ENCODE data around the gene CHAC1.
A peak's percentile ranks its signal among the peaks of the same experiment; 100 is the strongest.
"Not testable (repeated sequence)": the region's sequence is repeated elsewhere in the genome, so short reads cannot be mapped to it uniquely, and the experiment has no call there.

CHAC1 gene

GRCh38 chr15:40936709-40937666 is 16.3 kb upstream of the CHAC1 start:
- no peak for DNase-seq (ENCODE audit: insufficient read length, low spot score)
- no peak for FAIRE-seq

GRCh38 chr15:40937762-40938535 is 15.3 kb upstream of the CHAC1 start:
- DNase-seq (ENCODE audit: insufficient read length, low spot score) (peak; percentile 59), FAIRE-seq (no peak)

- FAIRE-seq (no peak), DNase-seq (ENCODE audit: insufficient read length, low spot score) (no peak)
Measured at GRCh38 chr15:40938536-40938870, 14.8 kb upstream of the CHAC1 start.

- FAIRE-seq (no peak), DNase-seq (ENCODE audit: insufficient read length, low spot score) (no peak)
Measured at GRCh38 chr15:40940296-40940801, 12.9 kb upstream of the CHAC1 start.

- no peak for FAIRE-seq
- DNase-seq (ENCODE audit: insufficient read length, low spot score): no peak
Measured at GRCh38 chr15:40941068-40941527, 12.2 kb upstream of the CHAC1 start.

GRCh38 chr15:40941528-40942336 is 11.5 kb upstream of the CHAC1 start:
- peak; percentile 76 for DNase-seq (ENCODE audit: insufficient read length, low spot score)
- FAIRE-seq: no peak

- DNase-seq (ENCODE audit: insufficient read length, low spot score) (no peak), FAIRE-seq (no peak)
Measured at GRCh38 chr15:40942337-40942854, 10.9 kb upstream of the CHAC1 start.

GRCh38 chr15:40942878-40943277 is 10.4 kb upstream of the CHAC1 start:
- no peak for FAIRE-seq
- DNase-seq (ENCODE audit: insufficient read length, low spot score): no peak

GRCh38 chr15:40943764-40944365 is 9.4 kb upstream of the CHAC1 start:
- no peak for DNase-seq (ENCODE audit: insufficient read length, low spot score)
- no peak for FAIRE-seq

GRCh38 chr15:40944510-40945296 is 8.6 kb upstream of the CHAC1 start:
- FAIRE-seq (no peak), DNase-seq (ENCODE audit: insufficient read length, low spot score) (no peak)

GRCh38 chr15:40948706-40949473 is 4.4 kb upstream of the CHAC1 start:
- FAIRE-seq (no peak), DNase-seq (ENCODE audit: insufficient read length, low spot score) (no peak)

- DNase-seq (ENCODE audit: insufficient read length, low spot score) (no peak), FAIRE-seq (no peak)
Measured at GRCh38 chr15:40949756-40950207, 3.5 kb upstream of the CHAC1 start.

GRCh38 chr15:40951764-40952163 is 1.5 kb upstream of the CHAC1 start:
- no peak for DNase-seq (ENCODE audit: insufficient read length, low spot score)
- FAIRE-seq: no peak

GRCh38 chr15:40952301-40952900 is 870 bp upstream of the CHAC1 start:
- FAIRE-seq (no peak), DNase-seq (ENCODE audit: insufficient read length, low spot score) (no peak)

- no peak for DNase-seq (ENCODE audit: insufficient read length, low spot score)
- no peak for FAIRE-seq
Measured at GRCh38 chr15:40953713-40954074, 423 bp downstream of the CHAC1 start.

GRCh38 chr15:40954158-40954848 is 1.0 kb downstream of the CHAC1 start:
- not testable (repeated sequence) for FAIRE-seq; DNase-seq (ENCODE audit: insufficient read length, low spot score)

- no peak for DNase-seq (ENCODE audit: insufficient read length, low spot score)
- no peak for FAIRE-seq
Measured at GRCh38 chr15:40955141-40955903, 2.1 kb downstream of the CHAC1 start.

All from HTR-8/SVneo (cell line).